Measurements from ENCODE around the gene PRR12. TPM values are rescaled to one million over a fixed set of nuclear protein-coding genes. Genes with fewer than 3 reads are reported as not detected.

Gene PRR12
- total and polyA plus RNA-seq, 2 donors from 2014 or later, result 4.9 to 27.4 TPM

GRCh38 chr19:49558591-49558990 lies 32.4 kb upstream of the PRR12 start:
- DNase-seq, result no peak
- FAIRE-seq, result no peak
- intact Hi-C loops (cut with DNase I), result no loop called here
- no peak for TF ChIP-seq CTCF (IDR thresholded peaks at IDR 0.05; ENCODE audit: borderline replicate concordance, extremely low read depth, insufficient read depth)
- Histone ChIP-seq H3K27me3 (ENCODE audit: control insufficient read depth, insufficient read depth, low read length) (no peaks in the 10 kb centered on the region), H3K9me3 (ENCODE audit: control insufficient read depth in 2 of 3, insufficient read depth in 1 of 3, low read length in 3 of 3) (no peaks in the 10 kb centered on the region), H3K4me1 (ENCODE audit: control insufficient read depth in 2 of 3, insufficient read depth in 2 of 3, low read depth in 1 of 3, low read length in 3 of 3) (peaks cover 0 to 2% (median 0%) of the 10 kb centered on the region in 3 donors), H3K27ac (ENCODE audit: low read depth in 2 of 2, low read length in 2 of 2) (no peak overlapping the region), H3K9ac (ENCODE audit: low read length in 3 of 3) (no peak overlapping the region), H3K4me3 (ENCODE audit: low read length in 3 of 3) (no peak overlapping the region), H3K36me3 (ENCODE audit: control insufficient read depth in 2 of 3, insufficient read depth in 3 of 3, low read length in 3 of 3) (peaks cover 2 to 28% (median 15%) of the 10 kb centered on the region in 3 donors)

GRCh38 chr19:49559443-49559842 lies 31.5 kb upstream of the PRR12 start:
- Histone ChIP-seq H3K36me3 (ENCODE audit: control insufficient read depth in 2 of 3, insufficient read depth in 3 of 3, low read length in 3 of 3) (peaks cover 2 to 28% (median 11%) of the 10 kb centered on the region in 3 donors), H3K4me3 (ENCODE audit: low read length in 3 of 3) (no peak overlapping the region), H3K9me3 (ENCODE audit: control insufficient read depth in 2 of 3, insufficient read depth in 1 of 3, low read length in 3 of 3) (no peaks in the 10 kb centered on the region), H3K9ac (ENCODE audit: low read length in 3 of 3) (no peak overlapping the region), H3K4me1 (ENCODE audit: control insufficient read depth in 2 of 3, insufficient read depth in 2 of 3, low read depth in 1 of 3, low read length in 3 of 3) (no peaks in the 10 kb centered on the region), H3K27ac (ENCODE audit: low read depth in 2 of 2, low read length in 2 of 2) (no peak overlapping the region), H3K27me3 (ENCODE audit: control insufficient read depth, insufficient read depth, low read length) (no peaks in the 10 kb centered on the region)
- no peak for DNase-seq
- FAIRE-seq, result no peak
- intact Hi-C loops (cut with DNase I), result no loop called here
- no peak for TF ChIP-seq CTCF (IDR thresholded peaks at IDR 0.05; ENCODE audit: borderline replicate concordance, extremely low read depth, insufficient read depth)

- H3K36me3 ChIP-seq (ENCODE audit: control insufficient read depth in 2 of 3, insufficient read depth in 3 of 3, low read length in 3 of 3), result peaks cover 2 to 28% (median 11%) of the 10 kb centered on the region in 3 donors
- intact Hi-C loops (cut with DNase I), result no loop called here
- H3K9me3 ChIP-seq (ENCODE audit: control insufficient read depth in 2 of 3, insufficient read depth in 1 of 3, low read length in 3 of 3), result no peaks in the 10 kb centered on the region
- no peaks in the 10 kb centered on the region for H3K27me3 ChIP-seq (ENCODE audit: control insufficient read depth, insufficient read depth, low read length)
- no peak overlapping the region for H3K4me3 ChIP-seq (ENCODE audit: low read length in 3 of 3)
- TF ChIP-seq CTCF (IDR thresholded peaks at IDR 0.05; ENCODE audit: borderline replicate concordance, extremely low read depth, insufficient read depth), result no peak
- H3K9ac ChIP-seq (ENCODE audit: low read length in 3 of 3), result no peak overlapping the region
- no peak for FAIRE-seq
- H3K4me1 ChIP-seq (ENCODE audit: control insufficient read depth in 2 of 3, insufficient read depth in 2 of 3, low read depth in 1 of 3, low read length in 3 of 3), result no peaks in the 10 kb centered on the region
- DNase-seq, result no peak
- H3K27ac ChIP-seq (ENCODE audit: low read depth in 2 of 2, low read length in 2 of 2), result no peak overlapping the region
Measured at GRCh38 chr19:49559928-49560327, 31.1 kb upstream of the PRR12 start.

GRCh38 chr19:49560358-49560900 lies 30.6 kb upstream of the PRR12 start:
- H3K27me3 ChIP-seq (ENCODE audit: control insufficient read depth, insufficient read depth, low read length), result no peaks in the 10 kb centered on the region
- FAIRE-seq, result no peak
- DNase-seq, result no peak
- intact Hi-C loops (cut with DNase I), result no loop called here
- no peak for TF ChIP-seq CTCF (IDR thresholded peaks at IDR 0.05; ENCODE audit: borderline replicate concordance, extremely low read depth, insufficient read depth)
- H3K36me3 ChIP-seq (ENCODE audit: control insufficient read depth in 2 of 3, insufficient read depth in 3 of 3, low read length in 3 of 3), result peaks cover 2 to 28% (median 11%) of the 10 kb centered on the region in 3 donors
- no peak overlapping the region for H3K4me3 ChIP-seq (ENCODE audit: low read length in 3 of 3)
- no peaks in the 10 kb centered on the region for H3K9me3 ChIP-seq (ENCODE audit: control insufficient read depth in 2 of 3, insufficient read depth in 1 of 3, low read length in 3 of 3)
- no peak overlapping the region for H3K27ac ChIP-seq (ENCODE audit: low read depth in 2 of 2, low read length in 2 of 2)
- H3K4me1 ChIP-seq (ENCODE audit: control insufficient read depth in 2 of 3, insufficient read depth in 2 of 3, low read depth in 1 of 3, low read length in 3 of 3), result peaks cover 0 to 2% (median 0%) of the 10 kb centered on the region in 3 donors
- no peak overlapping the region for H3K9ac ChIP-seq (ENCODE audit: low read length in 3 of 3)
